ENCODE measurements around the gene PLXNA4.

PLXNA4 gene

GRCh38 chr7:132205509-132205908 is 370.8 kb downstream of the PLXNA4 start:
- TF ChIP-seq, protein P1, sequence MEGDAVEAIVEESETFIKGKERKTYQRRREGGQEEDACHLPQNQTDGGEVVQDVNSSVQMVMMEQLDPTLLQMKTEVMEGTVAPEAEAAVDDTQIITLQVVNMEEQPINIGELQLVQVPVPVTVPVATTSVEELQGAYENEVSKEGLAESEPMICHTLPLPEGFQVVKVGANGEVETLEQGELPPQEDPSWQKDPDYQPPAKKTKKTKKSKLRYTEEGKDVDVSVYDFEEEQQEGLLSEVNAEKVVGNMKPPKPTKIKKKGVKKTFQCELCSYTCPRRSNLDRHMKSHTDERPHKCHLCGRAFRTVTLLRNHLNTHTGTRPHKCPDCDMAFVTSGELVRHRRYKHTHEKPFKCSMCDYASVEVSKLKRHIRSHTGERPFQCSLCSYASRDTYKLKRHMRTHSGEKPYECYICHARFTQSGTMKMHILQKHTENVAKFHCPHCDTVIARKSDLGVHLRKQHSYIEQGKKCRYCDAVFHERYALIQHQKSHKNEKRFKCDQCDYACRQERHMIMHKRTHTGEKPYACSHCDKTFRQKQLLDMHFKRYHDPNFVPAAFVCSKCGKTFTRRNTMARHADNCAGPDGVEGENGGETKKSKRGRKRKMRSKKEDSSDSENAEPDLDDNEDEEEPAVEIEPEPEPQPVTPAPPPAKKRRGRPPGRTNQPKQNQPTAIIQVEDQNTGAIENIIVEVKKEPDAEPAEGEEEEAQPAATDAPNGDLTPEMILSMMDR (IDR thresholded peaks at IDR 0.05): no peak

GRCh38 chr7:132203021-132203420 is 373.2 kb downstream of the PLXNA4 start:
- TF ChIP-seq, protein P1 (IDR thresholded peaks at IDR 0.05): no peak

GRCh38 chr7:132202541-132202940 is 373.7 kb downstream of the PLXNA4 start:
- TF ChIP-seq, protein P1 (IDR thresholded peaks at IDR 0.05): no peak

DNA sequence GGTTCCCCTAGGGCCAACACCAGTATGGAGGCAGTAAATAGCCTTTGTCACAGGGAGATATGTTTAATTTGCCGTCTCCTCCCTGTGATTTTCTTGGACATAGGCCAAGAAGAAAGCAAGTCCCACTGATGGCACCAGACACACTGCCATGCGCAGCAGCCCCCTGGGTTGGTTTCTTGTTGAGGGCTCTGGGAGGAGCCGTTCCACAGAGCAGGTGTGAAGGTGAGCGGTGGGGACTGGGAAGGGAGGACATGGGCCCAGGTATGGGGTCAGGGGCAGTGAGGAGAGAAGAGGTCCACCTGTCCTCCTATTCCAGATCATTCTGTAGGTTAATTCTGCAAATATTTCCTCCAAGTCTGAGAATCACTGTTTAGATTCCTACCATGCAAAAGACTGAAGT is 376.1 kb downstream of the PLXNA4 start:
- TF ChIP-seq, protein P1 (IDR thresholded peaks at IDR 0.05): no peak

- TF ChIP-seq, protein P1 (IDR thresholded peaks at IDR 0.05): no peak
Measured at GRCh38 chr7:132199626-132200025, 376.6 kb downstream of the PLXNA4 start.

DNA sequence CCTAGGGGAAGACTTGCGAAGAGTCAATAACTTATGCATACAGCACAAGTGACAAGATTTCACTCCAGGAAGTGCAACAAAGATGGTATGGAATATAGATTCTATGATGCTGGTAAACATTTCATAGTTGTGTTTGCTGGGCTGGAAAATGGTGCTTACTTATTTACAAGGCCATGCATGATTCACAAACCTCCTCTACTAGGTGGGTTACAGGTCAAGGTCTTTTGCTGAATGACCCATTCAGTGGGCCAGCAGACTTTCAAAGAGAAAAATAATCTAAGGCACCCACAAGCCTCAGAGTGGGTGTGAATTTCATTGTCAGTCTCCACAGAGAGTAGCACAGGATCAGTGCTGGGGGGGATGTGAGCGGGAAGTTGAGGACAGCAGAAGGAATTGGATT is 378.5 kb downstream of the PLXNA4 start:
- TF ChIP-seq, protein P1 (IDR thresholded peaks at IDR 0.05): no peak

DNA sequence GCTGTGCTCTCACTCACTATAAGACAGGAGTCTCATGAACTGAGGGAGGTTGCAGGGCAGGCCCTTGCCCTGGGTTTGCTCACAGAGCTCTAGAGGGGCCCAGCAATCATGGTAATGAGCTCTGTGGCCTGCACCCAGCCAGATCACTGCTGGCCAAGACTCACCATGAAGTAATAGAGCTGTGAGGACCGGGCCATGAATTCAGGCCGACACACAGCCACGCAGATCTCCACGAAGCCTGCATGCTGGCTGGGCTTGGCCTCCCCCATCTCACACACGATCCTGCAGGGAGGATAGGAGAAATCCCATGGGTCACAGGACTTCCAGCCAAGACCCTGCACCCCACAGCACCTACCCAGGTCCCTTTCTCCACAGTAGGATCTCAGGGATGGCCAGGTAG is 382.4 kb downstream of the PLXNA4 start:
- TF ChIP-seq, protein P1 (IDR thresholded peaks at IDR 0.05): no peak

DNA sequence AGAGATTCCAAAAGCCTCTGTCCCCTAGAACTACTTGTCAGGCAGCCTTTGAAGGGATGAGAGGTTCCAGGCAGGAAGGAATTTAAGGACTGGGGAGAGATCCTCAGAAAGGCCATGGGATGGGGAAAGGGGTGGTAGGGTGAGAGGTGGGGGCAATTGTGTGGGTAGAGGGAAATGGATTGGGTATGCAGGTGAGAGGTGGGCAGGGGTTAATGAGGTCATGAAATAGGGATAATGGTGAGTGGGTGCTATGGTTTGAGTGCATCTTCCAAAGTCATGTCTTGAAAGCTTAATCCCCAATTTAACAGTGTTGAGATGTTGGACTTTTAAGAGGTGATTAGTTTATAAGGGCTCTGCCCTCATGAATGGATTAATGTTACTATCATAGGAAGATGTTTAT is 383.5 kb downstream of the PLXNA4 start:
- TF ChIP-seq, protein P1 (IDR thresholded peaks at IDR 0.05): no peak

Data from LNCAP (cell line).